Astrocyte (in vitro differentiated cells and primary cell): ENCODE measurements around the gene CALY. TPM values are rescaled to one million over a fixed set of nuclear protein-coding genes. Genes with fewer than 3 reads are reported as not detected.

ENCODE experiments used
- DNase-seq: peaks from one replicate; pipeline ENCODE4 v3.0.0-alpha.2; 2010; ENCODE audit warnings: low read depth
- FAIRE-seq: peaks from 2 replicates; lab custom pipeline; 2011; peaks lifted over from hg19 to GRCh38; lab: Jason Lieb, UNC
- H2AFZ ChIP-seq: 2 replicates; pipeline ENCODE4 v1.6.0; 2012; ENCODE audit warnings: low read depth, low read length, inconsistent platforms
- H3K27ac ChIP-seq: 2 replicates; pipeline ENCODE4 v1.5.1; 2011; ENCODE audit warnings: low read depth, low read length, inconsistent platforms
- H3K27me3 ChIP-seq: 2 replicates; pipeline ENCODE4 v1.6.0; 2011; ENCODE audit warnings: low read length, inconsistent platforms; ENCODE audit not compliant: insufficient read depth
- H3K36me3 ChIP-seq: 2 replicates; pipeline ENCODE4 v1.5.1; 2011; ENCODE audit warnings: low read length, inconsistent platforms; ENCODE audit not compliant: insufficient read depth
- H3K4me1 ChIP-seq: 2 replicates; pipeline ENCODE4 v1.5.1; 2011; ENCODE audit warnings: low read length, inconsistent platforms; ENCODE audit not compliant: insufficient read depth
- H3K4me2 ChIP-seq: 2 replicates; pipeline ENCODE4 v1.6.0; 2012; ENCODE audit warnings: low read length, inconsistent platforms
- H3K4me3 ChIP-seq: 2 replicates; pipeline ENCODE4 v1.5.1; 2011; ENCODE audit warnings: low read depth, mild to moderate bottlenecking, low read length, inconsistent platforms; ENCODE audit not compliant: insufficient read depth
- H3K79me2 ChIP-seq: 2 replicates; pipeline ENCODE4 v1.6.0; 2012; ENCODE audit warnings: mild to moderate bottlenecking, low read length, inconsistent platforms; ENCODE audit not compliant: insufficient read depth
- H3K9ac ChIP-seq: 2 replicates; pipeline ENCODE4 v1.6.0; 2012; ENCODE audit warnings: mild to moderate bottlenecking, low read length, inconsistent platforms
- H3K9me3 ChIP-seq: 2 replicates; pipeline ENCODE4 v1.5.1; 2012; ENCODE audit warnings: low read depth, mild to moderate bottlenecking, low read length, inconsistent platforms; ENCODE audit not compliant: insufficient read depth
- H4K20me1 ChIP-seq: 2 replicates; pipeline ENCODE4 v1.6.0; 2012; ENCODE audit warnings: low read length, inconsistent platforms; ENCODE audit not compliant: insufficient read depth
- H3K27ac Mint-ChIP-seq: one replicate; pipeline ENCODE4 v1.8.0; 2021; ENCODE audit warnings: mild to moderate bottlenecking, mixed read lengths; ENCODE audit not compliant: unreplicated experiment
- H3K27me3 Mint-ChIP-seq: one replicate; pipeline ENCODE4 v1.8.0; 2021; ENCODE audit warnings: low read depth, mixed read lengths; ENCODE audit not compliant: unreplicated experiment
- H3K36me3 Mint-ChIP-seq: one replicate; pipeline ENCODE4 v1.8.0; 2021; ENCODE audit warnings: low read depth, mixed read lengths; ENCODE audit not compliant: unreplicated experiment
- H3K4me1 Mint-ChIP-seq: one replicate; pipeline ENCODE4 v1.8.0; 2021; ENCODE audit warnings: low read depth, mixed read lengths; ENCODE audit not compliant: unreplicated experiment
- H3K4me3 Mint-ChIP-seq: one replicate; pipeline ENCODE4 v1.8.0; 2021; ENCODE audit warnings: mild to moderate bottlenecking, moderate library complexity, mixed read lengths; ENCODE audit not compliant: unreplicated experiment
- H3K9me3 Mint-ChIP-seq: one replicate; pipeline ENCODE4 v1.8.0; 2021; ENCODE audit warnings: mild to moderate bottlenecking, mixed read lengths; ENCODE audit not compliant: unreplicated experiment
- EZH2 ChIP-seq: IDR thresholded peaks from 2 replicates; pipeline ENCODE4 v1.6.1; 2012; ENCODE audit warnings: mild to moderate bottlenecking, low read length, inconsistent platforms; ENCODE audit not compliant: insufficient read depth
- total RNA-seq: library from RNA; stranded (reverse); gene quantifications from 2 replicates; pipeline ENCODE4 v1.2.1, GENCODE V29; 2021
- TF ChIP-seq, protein P1 (sequence below): IDR thresholded peaks from 2 replicates; pipeline ENCODE4 v1.5.1; 2011; ENCODE audit warnings: low read depth, mild to moderate bottlenecking, inconsistent platforms, low read length, moderate library complexity; ENCODE audit not compliant: insufficient read depth

Gene CALY
- total RNA-seq, 1 donor from 2014 or later: 1.1 TPM

DNA sequence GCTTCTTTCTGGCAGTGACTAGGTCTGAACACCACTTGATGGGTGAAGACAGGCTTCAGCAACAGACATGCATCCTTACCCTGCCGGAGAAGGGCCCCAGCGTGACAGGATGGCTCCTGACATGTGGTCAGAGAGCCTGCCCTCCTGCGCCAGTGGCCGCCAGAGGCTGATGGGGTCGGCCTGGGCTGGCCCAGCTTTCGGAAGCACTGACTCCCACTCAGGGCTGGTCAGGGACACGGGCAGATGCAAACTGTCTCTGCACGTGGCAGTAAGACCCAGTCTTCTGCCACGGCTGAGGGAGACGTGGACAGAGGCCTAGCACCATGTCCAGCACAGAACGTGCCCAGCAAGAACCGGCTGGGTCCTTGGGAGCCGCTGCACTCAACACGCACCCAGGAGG lies 38.2 kb downstream of the CALY start:
- DNase-seq (no peak), FAIRE-seq (no peak)
- Histone ChIP-seq H3K36me3 (peaks cover 21% of the 10 kb centered on the region), H2AFZ (no peak overlapping the region), H3K27ac (no peak overlapping the region), H3K4me3 (no peak overlapping the region), H3K9ac (no peak overlapping the region), H3K9me3 (no peaks in the 10 kb centered on the region), H3K79me2 (peaks cover 16% of the 10 kb centered on the region), H3K4me1 (peaks cover 4% of the 10 kb centered on the region), H3K27me3 (no peaks in the 10 kb centered on the region), H3K4me2 (no peak overlapping the region), H4K20me1 (peaks cover 34% of the 10 kb centered on the region)
- Mint-ChIP-seq H3K27ac (no peak overlapping the region), H3K9me3 (no peaks in the 10 kb centered on the region), H3K36me3 (peaks cover 13% of the 10 kb centered on the region), H3K4me1 (peaks cover 2% of the 10 kb centered on the region), H3K27me3 (no peaks in the 10 kb centered on the region), H3K4me3 (no peak overlapping the region)
- TF ChIP-seq, protein P1, sequence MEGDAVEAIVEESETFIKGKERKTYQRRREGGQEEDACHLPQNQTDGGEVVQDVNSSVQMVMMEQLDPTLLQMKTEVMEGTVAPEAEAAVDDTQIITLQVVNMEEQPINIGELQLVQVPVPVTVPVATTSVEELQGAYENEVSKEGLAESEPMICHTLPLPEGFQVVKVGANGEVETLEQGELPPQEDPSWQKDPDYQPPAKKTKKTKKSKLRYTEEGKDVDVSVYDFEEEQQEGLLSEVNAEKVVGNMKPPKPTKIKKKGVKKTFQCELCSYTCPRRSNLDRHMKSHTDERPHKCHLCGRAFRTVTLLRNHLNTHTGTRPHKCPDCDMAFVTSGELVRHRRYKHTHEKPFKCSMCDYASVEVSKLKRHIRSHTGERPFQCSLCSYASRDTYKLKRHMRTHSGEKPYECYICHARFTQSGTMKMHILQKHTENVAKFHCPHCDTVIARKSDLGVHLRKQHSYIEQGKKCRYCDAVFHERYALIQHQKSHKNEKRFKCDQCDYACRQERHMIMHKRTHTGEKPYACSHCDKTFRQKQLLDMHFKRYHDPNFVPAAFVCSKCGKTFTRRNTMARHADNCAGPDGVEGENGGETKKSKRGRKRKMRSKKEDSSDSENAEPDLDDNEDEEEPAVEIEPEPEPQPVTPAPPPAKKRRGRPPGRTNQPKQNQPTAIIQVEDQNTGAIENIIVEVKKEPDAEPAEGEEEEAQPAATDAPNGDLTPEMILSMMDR: no peak
- no peak for TF ChIP-seq EZH2

DNA sequence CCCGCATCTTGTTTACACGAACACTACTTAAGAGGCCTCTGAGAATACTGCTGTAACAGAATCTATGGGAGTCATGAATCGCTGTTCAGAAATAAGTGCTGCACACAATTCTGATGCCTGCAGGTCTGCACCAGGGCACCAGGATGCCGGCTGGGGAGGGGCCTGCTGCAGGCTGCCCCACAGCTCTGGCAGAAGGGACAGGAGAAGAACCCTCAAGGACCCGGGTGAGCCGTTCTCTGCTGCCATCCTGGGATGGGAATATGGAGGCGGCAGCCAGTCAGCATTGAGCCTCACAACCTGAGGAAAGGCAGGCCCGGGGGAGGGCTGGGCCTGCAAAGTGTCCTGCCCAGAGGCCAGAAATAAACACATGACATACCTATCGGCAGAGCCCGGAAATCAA lies 39.2 kb downstream of the CALY start:
- peaks cover 29% of the 10 kb centered on the region for H4K20me1 ChIP-seq
- Mint-ChIP-seq H3K4me3 (no peak overlapping the region), H3K27me3 (no peaks in the 10 kb centered on the region), H3K4me1 (peaks cover 3% of the 10 kb centered on the region), H3K36me3 (peaks cover 13% of the 10 kb centered on the region), H3K9me3 (no peaks in the 10 kb centered on the region), H3K27ac (no peak overlapping the region)
- H3K27ac ChIP-seq: no peak overlapping the region
- H3K4me3 ChIP-seq: no peak overlapping the region
- H2AFZ ChIP-seq: no peak overlapping the region
- peaks cover 13% of the 10 kb centered on the region for H3K4me1 ChIP-seq
- TF ChIP-seq EZH2: no peak
- TF ChIP-seq, protein P1: no peak
- FAIRE-seq: no peak
- H3K36me3 ChIP-seq: peaks cover 21% of the 10 kb centered on the region
- H3K9me3 ChIP-seq: no peaks in the 10 kb centered on the region
- H3K4me2 ChIP-seq: no peak overlapping the region
- no peak for DNase-seq
- peaks cover 6% of the 10 kb centered on the region for H3K79me2 ChIP-seq
- no peaks in the 10 kb centered on the region for H3K27me3 ChIP-seq
- H3K9ac ChIP-seq: no peak overlapping the region

DNA sequence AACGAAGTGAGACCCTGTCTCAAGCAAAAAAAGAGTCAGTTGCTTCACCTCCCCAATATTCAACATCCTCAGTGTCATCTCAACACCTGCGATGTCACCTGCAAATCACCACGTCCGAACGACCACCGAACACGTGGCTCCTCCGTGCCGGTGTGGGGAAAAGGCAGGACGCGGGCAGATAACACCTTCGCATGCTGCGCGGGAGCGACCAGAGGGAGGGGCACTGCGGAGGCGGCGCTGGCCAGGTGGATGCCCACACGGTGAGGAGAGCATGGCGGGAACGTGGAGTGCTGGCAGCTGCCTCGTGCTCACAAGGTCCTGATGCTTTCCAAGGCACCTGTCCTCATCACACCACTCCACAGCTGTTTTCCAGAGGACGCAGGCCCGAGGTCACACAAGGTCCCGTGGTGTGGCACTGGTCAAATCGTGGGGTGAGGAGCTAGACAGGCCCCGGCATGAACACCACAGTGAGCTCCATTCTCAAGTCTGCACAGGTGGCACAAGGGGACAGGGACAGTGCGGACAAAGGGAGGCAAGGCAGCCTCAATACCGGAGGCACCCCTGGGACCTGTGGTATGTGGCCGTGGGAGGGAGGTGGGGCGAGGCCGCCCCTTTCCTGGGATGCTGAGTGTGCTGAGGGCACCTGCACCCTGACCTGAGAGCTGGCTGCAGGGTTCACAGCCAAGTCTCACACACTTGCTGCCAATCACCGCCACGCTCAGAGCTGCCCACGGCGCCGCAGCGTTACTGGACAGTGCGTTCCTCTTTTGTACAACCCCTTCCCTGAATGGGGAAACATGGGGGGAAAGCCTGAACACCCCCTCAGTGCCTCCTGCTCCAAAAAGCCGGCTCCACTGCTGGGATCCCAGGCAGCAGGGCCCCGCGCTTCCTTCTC lies 41.0 kb downstream of the CALY start:
- H4K20me1 ChIP-seq: peaks cover 20% of the 10 kb centered on the region
- H3K36me3 ChIP-seq: peaks cover 20% of the 10 kb centered on the region
- no peak overlapping the region for H3K9ac ChIP-seq
- Mint-ChIP-seq H3K4me3 (no peak overlapping the region), H3K36me3 (peaks cover 13% of the 10 kb centered on the region), H3K9me3 (no peaks in the 10 kb centered on the region), H3K27me3 (no peaks in the 10 kb centered on the region), H3K27ac (no peak overlapping the region), H3K4me1 (peaks cover 4% of the 10 kb centered on the region)
- H2AFZ ChIP-seq: no peak overlapping the region
- no peaks in the 10 kb centered on the region for H3K79me2 ChIP-seq
- DNase-seq (no peak), FAIRE-seq (no peak)
- TF ChIP-seq, protein P1: no peak
- TF ChIP-seq EZH2: no peak
- H3K27me3 ChIP-seq: no peaks in the 10 kb centered on the region
- peaks cover 15% of the 10 kb centered on the region for H3K4me1 ChIP-seq
- no peaks in the 10 kb centered on the region for H3K9me3 ChIP-seq
- no peak overlapping the region for H3K27ac ChIP-seq
- no peak overlapping the region for H3K4me3 ChIP-seq
- H3K4me2 ChIP-seq: no peak overlapping the region
